GM21737 (cell line): Measurements from ENCODE around the gene SLC35D1.

Experiments used
- ATAC-seq: cut with Tn5 transposase; IDR thresholded peaks from one replicate; pipeline ENCODE4 v1.9.1; 2021; ENCODE audit warnings: mild to moderate bottlenecking, moderate library complexity; ENCODE audit not compliant: unreplicated experiment

SLC35D1 gene

GRCh38 chr1:67044631-67045270 lies 9.2 kb downstream of the SLC35D1 start:
- no peak for ATAC-seq

GRCh38 chr1:67043366-67043765 lies 10.6 kb downstream of the SLC35D1 start:
- no peak for ATAC-seq

GRCh38 chr1:67041841-67042503 lies 12.0 kb downstream of the SLC35D1 start:
- no peak for ATAC-seq

- no peak for ATAC-seq
These were observed 13.5 kb downstream of the SLC35D1 start for GRCh38 chr1:67040405-67040804.

- ATAC-seq, result no peak
These were observed 22.1 kb downstream of the SLC35D1 start for GRCh38 chr1:67031859-67032247.

- ATAC-seq, result no peak
These were observed 22.7 kb downstream of the SLC35D1 start for GRCh38 chr1:67031121-67031858.

GRCh38 chr1:67029472-67029871 lies 24.5 kb downstream of the SLC35D1 start:
- no peak for ATAC-seq

GRCh38 chr1:67020765-67021164 lies 33.2 kb downstream of the SLC35D1 start:
- no peak for ATAC-seq

GRCh38 chr1:67020304-67020703 lies 33.6 kb downstream of the SLC35D1 start:
- no peak for ATAC-seq

- no peak for ATAC-seq
These were observed 34.3 kb downstream of the SLC35D1 start for GRCh38 chr1:67019600-67020136.

- ATAC-seq, result no peak
These were observed 34.8 kb downstream of the SLC35D1 start for GRCh38 chr1:67019121-67019520.

GRCh38 chr1:67018574-67018973 lies 35.4 kb downstream of the SLC35D1 start:
- ATAC-seq, result no peak

- no peak for ATAC-seq
These were observed 40.4 kb downstream of the SLC35D1 start for GRCh38 chr1:67013573-67013972.

GRCh38 chr1:67009792-67010191 lies 44.2 kb downstream of the SLC35D1 start:
- ATAC-seq, result no peak

- no peak for ATAC-seq
These were observed 48.9 kb downstream of the SLC35D1 start for GRCh38 chr1:67005068-67005467.

- no peak for ATAC-seq
These were observed 49.8 kb downstream of the SLC35D1 start for GRCh38 chr1:67004176-67004575.

- no peak for ATAC-seq
These were observed 52.1 kb downstream of the SLC35D1 start for GRCh38 chr1:67001682-67002425.

GRCh38 chr1:66999640-67000400 lies 54.1 kb downstream of the SLC35D1 start:
- no peak for ATAC-seq

- no peak for ATAC-seq
These were observed 55.0 kb downstream of the SLC35D1 start for GRCh38 chr1:66998972-66999371.

- ATAC-seq, result peak; percentile 84
These were observed 57.8 kb downstream of the SLC35D1 start for GRCh38 chr1:66996018-66996682.
